GM21786 (cell line): Measurements from ENCODE around the gene MED16.

Experiments used
- ATAC-seq: cut with Tn5 transposase; IDR thresholded peaks from one replicate; pipeline ENCODE4 v1.9.1; 2021; ENCODE audit not compliant: unreplicated experiment

MED16 gene

DNA sequence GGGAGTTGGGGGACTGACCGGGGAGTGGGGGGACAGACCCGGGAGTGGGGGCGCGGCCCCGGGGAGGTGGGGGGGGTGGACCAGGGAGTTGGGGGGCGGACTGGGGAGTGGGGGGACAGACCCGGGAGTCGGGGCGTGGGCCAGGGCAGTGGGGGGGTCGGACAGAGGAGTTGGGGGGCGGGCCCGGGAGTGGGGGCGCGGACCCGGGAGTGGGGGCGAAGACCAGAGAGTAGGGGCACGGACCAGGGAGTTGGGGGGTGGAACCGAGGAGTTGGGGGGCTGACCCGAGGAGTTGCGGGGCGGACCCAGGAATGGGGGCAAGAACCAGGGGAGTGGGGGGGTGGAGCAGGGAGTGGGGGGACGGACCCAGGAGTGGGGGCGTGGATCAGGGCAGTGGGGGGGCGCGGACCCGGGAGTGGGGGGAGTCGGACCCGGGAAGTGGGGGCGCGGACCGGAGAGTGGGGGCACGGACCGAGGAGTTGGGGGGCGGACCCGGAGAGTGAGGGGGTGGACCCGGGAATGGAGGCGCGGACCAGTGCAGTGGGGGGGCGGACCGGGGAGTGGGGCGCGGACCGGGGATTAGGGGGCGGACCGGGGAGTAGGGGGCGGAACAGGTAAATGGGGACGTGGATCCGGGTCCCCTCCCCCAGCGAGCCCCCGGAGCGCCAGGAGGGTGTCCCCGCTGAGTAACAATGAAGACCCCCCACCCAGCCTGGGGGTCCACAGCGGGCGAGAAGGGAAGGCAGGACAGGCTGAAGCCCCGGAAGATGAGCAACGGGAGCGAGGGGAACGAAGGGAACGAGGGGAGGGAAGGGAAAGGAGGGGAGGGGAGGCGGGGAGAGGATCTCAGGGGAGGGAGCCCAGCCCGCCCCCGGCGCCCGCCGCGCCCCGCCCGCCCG, 19.4 kb upstream of the MED16 start:
- no peak for ATAC-seq

DNA sequence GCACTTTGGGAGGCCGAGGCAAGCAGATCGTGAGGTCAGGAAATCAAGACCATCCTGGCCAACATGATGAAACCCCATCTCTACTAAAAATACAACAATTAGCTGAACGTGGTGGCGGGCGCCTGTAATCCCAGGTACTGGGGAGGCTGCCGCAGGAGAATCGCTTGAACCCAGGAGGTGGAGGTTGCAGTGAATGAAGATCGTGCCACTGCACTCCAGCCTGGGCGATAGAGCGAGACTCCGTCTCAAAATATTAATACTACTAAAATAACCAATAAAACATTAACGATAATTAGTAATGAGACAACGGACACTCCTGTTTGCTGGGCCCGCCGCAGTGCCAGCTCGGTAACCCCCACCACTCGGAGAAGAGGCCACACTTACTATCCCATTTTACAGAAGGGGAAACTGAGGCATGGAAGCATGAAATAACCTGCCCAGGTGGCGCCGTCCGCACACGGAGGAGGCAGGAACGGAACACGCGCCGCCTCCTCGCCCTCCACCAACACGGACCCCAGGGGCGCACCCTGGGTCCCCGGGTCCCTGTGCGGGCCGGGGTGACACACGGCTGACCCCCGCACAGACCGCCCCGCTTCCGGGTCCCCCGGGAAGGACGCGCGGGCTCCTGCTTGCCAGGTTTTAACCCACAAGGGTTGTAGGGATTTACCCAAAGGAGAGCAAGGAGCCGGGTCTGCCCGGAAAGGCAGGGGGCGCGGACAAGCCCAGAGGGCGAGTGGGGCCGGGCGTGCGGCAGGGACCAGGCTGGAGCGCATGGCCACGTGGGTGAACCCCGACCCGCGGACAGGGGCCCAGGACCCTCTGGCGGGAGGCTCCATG, 18.4 kb upstream of the MED16 start:
- no peak for ATAC-seq

- ATAC-seq = no peak
Measured at GRCh38 chr19:907183-907853, 14.3 kb upstream of the MED16 start.

GRCh38 chr19:906480-906879, 13.5 kb upstream of the MED16 start:
- ATAC-seq = no peak

DNA sequence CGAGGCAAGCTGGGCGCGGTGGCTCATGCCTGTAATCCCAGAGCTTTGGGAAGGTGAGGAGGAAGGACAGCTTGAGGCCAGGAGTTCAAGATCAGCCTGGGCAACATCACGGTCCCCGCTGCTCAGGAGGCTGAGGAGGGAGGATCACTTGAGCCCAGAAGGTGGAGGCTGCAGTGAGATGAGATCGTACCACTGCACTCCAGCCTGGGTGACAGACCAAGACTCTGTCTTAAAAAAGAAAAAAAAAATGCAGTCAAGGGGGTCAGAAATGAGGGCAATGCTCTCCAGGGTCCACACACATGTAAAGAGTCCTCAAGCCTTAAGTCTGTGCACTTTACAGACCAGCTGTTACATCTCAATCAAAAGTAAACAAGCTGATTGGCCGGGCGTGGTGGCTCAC, 11.6 kb upstream of the MED16 start:
- no peak for ATAC-seq

DNA sequence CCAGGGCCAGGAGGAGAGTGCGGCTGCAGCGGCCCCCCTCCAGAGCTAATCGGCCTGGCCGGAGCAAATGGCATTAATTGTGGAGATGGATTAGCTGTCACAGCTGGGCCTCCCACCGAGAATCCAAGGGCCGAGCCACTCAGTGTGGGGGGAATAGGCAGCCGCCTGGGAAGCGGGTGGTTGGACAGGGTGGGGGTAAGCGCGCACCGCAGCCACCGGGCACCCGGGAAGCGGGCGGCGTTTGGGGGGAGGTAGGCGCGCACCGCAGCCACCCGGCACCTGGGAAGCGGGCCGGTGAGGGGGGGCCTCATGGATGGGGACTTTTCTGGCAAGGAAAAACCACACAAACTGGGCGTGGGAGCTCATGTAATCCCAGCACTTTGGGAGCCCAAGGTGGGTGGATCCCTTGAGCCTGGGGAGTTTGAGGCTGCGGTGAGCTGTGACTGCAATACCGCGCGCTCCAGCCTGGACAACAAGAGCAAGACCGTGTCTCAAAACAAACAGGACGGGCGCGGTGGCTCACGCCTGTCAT, 10.3 kb upstream of the MED16 start:
- ATAC-seq = no peak

DNA sequence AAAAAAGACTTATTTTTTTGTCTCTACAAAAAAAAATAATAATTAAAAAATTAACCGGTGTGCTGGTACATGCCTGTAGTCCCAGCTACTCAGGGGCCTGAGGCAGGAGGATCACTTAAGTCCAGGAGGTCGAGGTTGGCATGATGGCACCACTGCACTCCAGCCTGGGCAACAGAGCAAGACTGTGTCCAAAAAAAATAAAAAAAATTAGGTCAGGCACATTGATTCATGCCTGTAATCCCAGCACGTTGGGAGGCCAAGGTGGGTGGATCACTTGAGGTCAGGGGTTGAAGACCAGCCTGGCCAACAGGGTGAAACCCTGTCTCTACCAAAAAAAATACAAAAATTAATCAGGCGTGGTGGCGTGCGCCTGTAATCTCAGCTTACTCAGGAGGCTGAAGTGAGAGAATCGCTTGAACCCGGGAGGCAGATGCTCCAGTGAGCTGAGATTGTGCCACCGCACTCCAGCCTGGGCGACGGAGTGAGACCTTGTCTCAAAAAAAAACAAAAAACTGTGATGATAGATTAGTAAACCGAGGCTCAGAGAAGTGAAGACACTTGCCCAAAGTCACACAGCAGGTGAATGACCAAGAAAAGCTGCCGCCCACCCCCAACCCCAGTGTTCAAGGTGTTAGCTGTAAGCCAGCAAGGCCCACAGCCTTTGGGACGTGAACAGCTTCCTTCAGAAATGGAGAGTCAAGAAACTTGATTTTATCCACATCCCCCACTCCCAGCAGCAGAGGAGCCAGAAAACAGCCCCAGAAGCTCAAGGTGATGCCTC, 9.6 kb upstream of the MED16 start:
- ATAC-seq = no peak

DNA sequence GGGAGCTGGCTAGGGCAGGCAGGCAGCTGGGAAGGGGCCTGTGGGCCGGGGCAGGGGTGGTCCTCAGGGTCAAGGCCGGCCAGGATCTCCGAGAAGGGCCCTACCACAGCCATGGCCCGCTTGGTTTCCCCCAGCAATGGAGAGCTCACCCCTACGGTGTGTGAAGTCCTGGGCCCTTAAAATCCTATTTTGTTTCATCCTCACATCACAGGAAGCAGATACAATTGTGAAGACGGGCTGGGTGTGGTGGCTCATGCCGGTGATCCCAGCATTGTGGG, 9.0 kb upstream of the MED16 start:
- ATAC-seq = no peak

- no peak for ATAC-seq
Measured at GRCh38 chr19:901216-902092, 8.5 kb upstream of the MED16 start.

GRCh38 chr19:900302-901111, 7.5 kb upstream of the MED16 start:
- ATAC-seq = no peak

- ATAC-seq = no peak
Measured at GRCh38 chr19:900043-900301, 7.0 kb upstream of the MED16 start.

DNA sequence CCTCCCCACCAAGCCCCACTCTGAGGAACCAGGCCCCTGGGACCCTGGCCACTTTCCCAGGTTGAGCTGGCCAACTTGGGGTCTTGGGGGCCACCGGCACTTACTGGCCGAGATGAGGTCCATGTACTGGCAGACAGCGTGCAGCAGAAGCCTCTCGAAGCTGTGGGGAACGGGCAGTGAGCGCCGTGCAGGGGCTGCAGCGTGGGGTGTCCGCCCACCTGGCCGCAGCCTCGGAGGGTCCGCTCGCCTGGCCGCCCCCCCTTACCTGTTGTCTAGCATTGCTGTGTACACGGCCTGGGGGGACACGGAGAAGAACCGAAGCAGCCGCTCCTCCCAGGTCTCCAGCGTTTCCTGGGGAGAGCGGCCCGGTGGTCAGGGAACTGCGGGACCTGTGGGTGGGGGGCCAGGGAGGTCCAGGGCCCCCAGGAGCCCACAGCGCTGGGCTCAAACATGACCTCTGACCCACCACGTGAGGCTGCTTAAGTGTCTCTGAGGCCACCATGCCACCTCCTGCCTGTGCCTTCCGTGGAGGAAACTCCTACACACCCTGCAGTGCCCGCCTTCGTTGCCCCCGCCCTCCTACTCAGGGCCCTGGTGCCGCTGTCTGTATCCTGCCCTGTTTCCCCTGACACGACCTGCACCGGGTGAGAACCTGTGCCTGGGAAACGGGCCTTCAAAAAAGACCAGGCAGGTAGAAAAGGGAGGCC, 6.5 kb upstream of the MED16 start:
- no peak for ATAC-seq

DNA sequence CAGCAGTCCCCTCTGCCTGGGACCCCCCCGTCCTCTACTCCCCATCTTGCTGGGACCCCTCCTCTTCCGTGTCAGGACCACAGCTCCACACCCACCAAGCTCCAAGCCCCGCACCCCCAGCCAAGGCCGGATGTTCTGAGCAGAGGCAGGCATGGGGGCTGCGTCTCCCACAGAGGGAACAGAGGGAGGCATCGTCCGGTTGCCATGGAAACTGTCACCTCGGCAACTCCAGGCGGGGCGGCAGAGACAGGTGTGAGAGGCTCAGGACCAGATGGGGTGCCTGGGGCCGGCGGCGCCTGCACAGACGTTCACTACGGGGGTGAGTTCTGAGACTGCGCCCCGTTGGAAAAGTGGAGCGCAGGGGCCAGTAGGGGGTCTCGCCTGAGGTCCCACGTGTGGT, 5.7 kb upstream of the MED16 start:
- ATAC-seq = no peak

DNA sequence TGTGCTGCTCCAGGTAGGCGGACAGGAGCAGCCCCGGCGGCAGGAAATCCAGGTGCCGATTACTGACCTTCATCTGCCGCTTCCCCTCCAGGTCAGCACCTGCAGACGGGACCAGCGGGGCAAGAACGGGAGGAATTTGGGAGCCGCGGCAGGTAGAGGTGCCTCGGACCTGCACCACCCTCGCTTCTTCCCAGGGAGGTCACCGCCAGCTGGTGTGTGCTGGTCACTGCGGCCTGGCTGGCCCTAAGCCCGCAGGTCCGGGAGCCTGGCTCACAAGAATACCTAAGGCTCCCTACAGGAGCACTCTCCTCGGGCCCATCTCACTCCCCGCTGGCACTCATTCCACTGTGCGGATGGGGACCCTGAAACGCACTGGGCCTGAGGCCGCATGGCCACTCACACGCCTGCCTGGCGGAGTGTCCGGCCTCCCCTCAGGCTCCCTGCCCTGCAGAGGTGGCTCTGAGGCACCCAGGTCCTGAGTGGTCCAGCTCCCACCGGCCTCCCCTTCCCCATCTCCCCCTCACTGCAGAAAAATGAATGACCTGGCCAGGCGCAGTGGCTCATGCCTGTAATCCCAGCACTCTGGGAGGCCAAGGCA, 4.6 kb upstream of the MED16 start:
- ATAC-seq = no peak

- ATAC-seq = no peak
Measured at GRCh38 chr19:896999-897398, 4.0 kb upstream of the MED16 start.

GRCh38 chr19:896434-896833, 3.4 kb upstream of the MED16 start:
- no peak for ATAC-seq

- no peak for ATAC-seq
Measured at GRCh38 chr19:892243-892893, 619 bp downstream of the MED16 start.
